HEK293T (cell line): Measurements from ENCODE around the gene ANGPTL2.

ENCODE experiments used
- BHLHE40 ChIP-seq: fragments of 450-650 bp; IDR thresholded peaks from 2 replicates; pipeline ENCODE4 v1.6.1; 2016; ENCODE audit warnings: mild to moderate bottlenecking, moderate library complexity, borderline replicate concordance
- CTBP1 ChIP-seq: fragments of 450-650 bp; IDR thresholded peaks from 2 replicates; pipeline ENCODE4 v1.6.1; 2016; ENCODE audit warnings: borderline replicate concordance
- ELF4 ChIP-seq: fragments of 450-650 bp; IDR thresholded peaks from 2 replicates; pipeline ENCODE4 v1.6.1; 2017; ENCODE audit warnings: antibody characterized with exemption
- FOXA1 ChIP-seq: fragments of 450-650 bp; IDR thresholded peaks from 2 replicates; pipeline ENCODE4 v1.6.1; 2016; ENCODE audit warnings: mild to moderate bottlenecking
- FOXK2 ChIP-seq: fragments of 450-650 bp; IDR thresholded peaks from 2 replicates; pipeline ENCODE4 v1.6.1; 2016; ENCODE audit warnings: mild to moderate bottlenecking
- FOXM1 ChIP-seq: fragments of 450-650 bp; IDR thresholded peaks from 2 replicates; pipeline ENCODE4 v1.6.1; 2017; ENCODE audit warnings: mild to moderate bottlenecking, borderline replicate concordance
- HDGF ChIP-seq: fragments of 450-650 bp; IDR thresholded peaks from 2 replicates; pipeline ENCODE4 v1.6.1; 2017; ENCODE audit warnings: antibody characterized with exemption, borderline replicate concordance
- NFRKB ChIP-seq: fragments of 450-650 bp; IDR thresholded peaks from 2 replicates; pipeline ENCODE4 v1.6.1; 2016; ENCODE audit warnings: mild to moderate bottlenecking, moderate library complexity
- PKNOX1 ChIP-seq: fragments of 450-650 bp; IDR thresholded peaks from 2 replicates; pipeline ENCODE4 v1.6.1; 2016
- SP1 ChIP-seq: fragments of 450-650 bp; IDR thresholded peaks from 2 replicates; pipeline ENCODE4 v1.6.1; 2017

GRCh38 chr9:127092041-127092608 lies 30.3 kb downstream of the ANGPTL2 start:
- no peak for TF ChIP-seq SP1
- no peak for TF ChIP-seq FOXM1
- no peak for TF ChIP-seq FOXK2
- TF ChIP-seq HDGF: no peak
- TF ChIP-seq BHLHE40: no peak
- no peak for TF ChIP-seq CTBP1
- TF ChIP-seq PKNOX1: no peak
- no peak for TF ChIP-seq FOXA1
- no peak for TF ChIP-seq ELF4
- TF ChIP-seq NFRKB: no peak
